Measurements from ENCODE around the gene ADORA3. TPM values are rescaled to one million over a fixed set of nuclear protein-coding genes. Genes with fewer than 3 reads are reported as not detected.
A peak's percentile ranks its signal among the peaks of the same experiment; 100 is the strongest.

Gene ADORA3
- total RNA-seq, 2 donors from 2014 or later: 2.0 to 11.3 TPM

DNA sequence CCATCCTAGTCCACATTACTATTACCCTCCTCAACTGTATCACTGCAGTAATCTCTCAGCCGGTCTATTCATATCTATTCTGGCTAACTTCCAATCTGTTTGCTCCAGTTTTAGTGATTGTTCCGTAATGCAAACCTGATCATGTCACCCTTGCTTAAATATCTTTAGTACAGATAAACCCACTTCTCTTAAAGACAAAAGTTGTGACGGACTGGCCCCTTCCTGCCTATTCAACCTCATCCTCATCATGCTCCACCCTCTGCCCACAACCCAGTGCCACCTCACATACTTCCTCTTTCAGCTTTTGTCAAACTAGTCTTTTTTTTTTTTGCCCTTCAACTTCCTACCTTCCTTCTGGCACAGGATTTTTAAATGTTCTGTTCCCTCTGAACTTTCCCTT lies 32.4 kb downstream of the ADORA3 start:
- no peak for DNase-seq (ENCODE audit: low spot score)
- H3K9me3 ChIP-seq: no peaks in the 10 kb centered on the region
- peaks cover 49% of the 10 kb centered on the region for H3K36me3 ChIP-seq
- TF ChIP-seq, protein P1, sequence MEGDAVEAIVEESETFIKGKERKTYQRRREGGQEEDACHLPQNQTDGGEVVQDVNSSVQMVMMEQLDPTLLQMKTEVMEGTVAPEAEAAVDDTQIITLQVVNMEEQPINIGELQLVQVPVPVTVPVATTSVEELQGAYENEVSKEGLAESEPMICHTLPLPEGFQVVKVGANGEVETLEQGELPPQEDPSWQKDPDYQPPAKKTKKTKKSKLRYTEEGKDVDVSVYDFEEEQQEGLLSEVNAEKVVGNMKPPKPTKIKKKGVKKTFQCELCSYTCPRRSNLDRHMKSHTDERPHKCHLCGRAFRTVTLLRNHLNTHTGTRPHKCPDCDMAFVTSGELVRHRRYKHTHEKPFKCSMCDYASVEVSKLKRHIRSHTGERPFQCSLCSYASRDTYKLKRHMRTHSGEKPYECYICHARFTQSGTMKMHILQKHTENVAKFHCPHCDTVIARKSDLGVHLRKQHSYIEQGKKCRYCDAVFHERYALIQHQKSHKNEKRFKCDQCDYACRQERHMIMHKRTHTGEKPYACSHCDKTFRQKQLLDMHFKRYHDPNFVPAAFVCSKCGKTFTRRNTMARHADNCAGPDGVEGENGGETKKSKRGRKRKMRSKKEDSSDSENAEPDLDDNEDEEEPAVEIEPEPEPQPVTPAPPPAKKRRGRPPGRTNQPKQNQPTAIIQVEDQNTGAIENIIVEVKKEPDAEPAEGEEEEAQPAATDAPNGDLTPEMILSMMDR (IDR thresholded peaks at IDR 0.05): no peak
- no peak overlapping the region for H3K4me3 ChIP-seq
- H3K4me1 ChIP-seq: peaks cover 0 to 23% of the 10 kb centered on the region in 2 donors
- no peaks in the 10 kb centered on the region for H3K27me3 ChIP-seq
- peak overlapping the region in 1 of 2 donors; percentile 44 for H3K27ac ChIP-seq

DNA sequence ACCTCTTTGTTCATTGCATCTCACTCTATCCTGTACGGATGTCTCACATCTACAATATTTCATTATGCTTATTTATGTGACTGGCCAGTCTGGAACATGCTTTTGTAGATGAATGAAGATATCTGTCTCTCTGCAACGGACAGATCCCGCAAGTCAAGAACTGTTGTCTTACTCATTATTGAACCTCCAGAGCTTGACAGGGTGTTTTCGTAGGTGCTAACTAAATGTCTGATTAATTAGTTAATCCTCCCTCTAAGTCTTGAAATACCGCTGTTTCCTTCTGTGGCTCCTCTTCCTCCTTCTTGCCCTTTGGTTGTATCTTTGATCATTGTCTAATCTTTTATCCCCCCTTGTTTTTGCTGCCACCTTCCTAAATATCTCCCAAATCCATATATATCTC lies 32.8 kb downstream of the ADORA3 start:
- peaks cover 49% of the 10 kb centered on the region for H3K36me3 ChIP-seq
- no peaks in the 10 kb centered on the region for H3K27me3 ChIP-seq
- H3K4me3 ChIP-seq: no peak overlapping the region
- no peaks in the 10 kb centered on the region for H3K9me3 ChIP-seq
- H3K27ac ChIP-seq: peak overlapping the region in 1 of 2 donors; percentile 44
- TF ChIP-seq, protein P1 (IDR thresholded peaks at IDR 0.05): no peak
- H3K4me1 ChIP-seq: peaks cover 0 to 20% of the 10 kb centered on the region in 2 donors
- DNase-seq (ENCODE audit: low spot score): no peak

DNA sequence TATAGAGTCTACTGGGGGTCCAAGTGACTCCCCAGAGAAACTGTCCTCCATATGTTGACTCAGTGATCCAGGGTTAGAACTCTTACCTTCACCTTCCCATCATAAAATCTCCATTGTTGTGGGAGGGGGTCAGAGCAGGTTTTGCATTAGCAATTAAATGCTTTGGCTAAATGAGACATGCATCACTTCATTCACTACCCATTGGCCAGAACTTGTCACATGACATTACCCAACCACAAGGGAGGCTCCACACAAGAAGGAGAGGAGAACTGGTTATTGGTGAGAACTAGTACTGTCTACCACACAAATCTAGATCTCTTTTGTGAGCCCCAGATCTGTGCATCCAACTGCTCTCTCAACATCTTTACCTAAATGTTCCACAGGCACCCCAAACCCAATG lies 33.9 kb downstream of the ADORA3 start:
- no peak overlapping the region for H3K4me3 ChIP-seq
- TF ChIP-seq, protein P1 (IDR thresholded peaks at IDR 0.05): no peak
- no peaks in the 10 kb centered on the region for H3K9me3 ChIP-seq
- H3K27ac ChIP-seq: no peak overlapping the region
- no peaks in the 10 kb centered on the region for H3K27me3 ChIP-seq
- peaks cover 49% of the 10 kb centered on the region for H3K36me3 ChIP-seq
- peaks cover 0 to 17% of the 10 kb centered on the region in 2 donors for H3K4me1 ChIP-seq
- no peak for DNase-seq (ENCODE audit: low spot score)

DNA sequence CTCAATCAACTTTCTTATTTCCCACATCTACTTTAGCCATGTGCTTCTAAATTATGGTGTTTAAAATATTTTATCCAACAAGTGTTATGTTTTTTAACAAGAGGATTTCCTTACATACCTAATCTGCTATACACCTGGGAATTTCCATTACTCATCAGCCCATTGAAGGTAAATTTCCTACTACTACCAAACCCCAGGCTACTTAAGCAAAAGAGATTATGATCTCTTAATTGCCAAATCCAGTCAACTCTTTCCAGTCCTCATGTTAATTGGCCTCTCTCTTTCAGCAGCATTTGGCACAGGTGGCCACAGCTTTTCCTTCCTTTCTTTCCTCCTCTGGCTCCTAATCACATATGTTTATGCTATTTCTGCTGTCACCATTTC lies 34.7 kb downstream of the ADORA3 start:
- no peak for DNase-seq (ENCODE audit: low spot score)
- Histone ChIP-seq H3K9me3 (no peaks in the 10 kb centered on the region), H3K36me3 (peaks cover 49% of the 10 kb centered on the region), H3K27ac (no peak overlapping the region), H3K27me3 (no peaks in the 10 kb centered on the region), H3K4me1 (peaks cover 0 to 8% of the 10 kb centered on the region in 2 donors), H3K4me3 (no peak overlapping the region)
- TF ChIP-seq, protein P1 (IDR thresholded peaks at IDR 0.05): no peak

DNA sequence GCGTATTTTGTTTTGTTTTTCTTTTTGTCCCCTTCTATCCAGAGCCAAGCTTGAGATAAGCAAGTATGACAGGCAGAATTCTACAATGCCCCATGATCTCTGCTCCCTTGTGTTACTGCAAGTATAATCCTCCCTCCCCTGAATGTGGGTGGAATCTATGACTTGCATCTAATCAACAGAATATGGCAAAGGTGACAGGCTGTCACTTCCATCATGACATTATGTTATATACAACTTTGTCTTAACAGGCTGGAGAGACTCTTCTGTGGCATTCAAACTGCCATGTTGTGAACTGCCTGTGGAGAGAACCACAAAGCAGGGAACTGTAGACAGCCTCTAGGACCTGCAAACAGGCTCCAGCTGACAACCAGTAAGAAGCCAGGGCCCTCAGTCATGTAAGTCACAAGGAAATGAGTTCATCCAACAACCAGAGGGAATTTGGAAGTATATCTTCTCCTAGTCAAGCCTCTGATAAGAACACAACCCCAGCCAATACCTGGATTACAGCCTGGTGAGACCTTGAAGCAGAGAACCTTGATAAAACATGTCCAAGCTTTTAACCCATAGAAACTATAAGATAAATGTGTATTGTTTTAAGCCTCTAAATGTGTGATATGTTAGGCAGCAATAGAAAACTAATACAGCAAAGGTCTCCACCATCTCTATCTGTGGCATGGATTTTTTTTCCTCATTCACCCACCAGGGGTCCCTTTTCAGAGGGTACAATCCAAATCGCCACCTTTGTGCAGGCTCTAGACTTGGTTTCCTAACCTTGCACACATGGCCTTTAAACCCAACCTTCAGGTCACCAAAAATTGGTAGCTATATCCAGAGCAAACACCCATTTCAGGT lies 35.3 kb downstream of the ADORA3 start:
- Histone ChIP-seq H3K36me3 (peaks cover 49% of the 10 kb centered on the region), H3K27ac (peak overlapping the region in 1 of 2 donors; percentile 17), H3K27me3 (no peaks in the 10 kb centered on the region), H3K4me1 (peaks cover 0 to 5% of the 10 kb centered on the region in 2 donors), H3K4me3 (no peak overlapping the region), H3K9me3 (no peaks in the 10 kb centered on the region)
- TF ChIP-seq, protein P1 (IDR thresholded peaks at IDR 0.05): no peak
- DNase-seq (ENCODE audit: low spot score): no peak
